Osteocyte (in vitro differentiated cells): ENCODE measurements around the gene ATRAID. TPM values are rescaled to one million over a fixed set of nuclear protein-coding genes. Genes with fewer than 3 reads are reported as not detected.

Experiments
- DNase-seq: peaks from one replicate; pipeline ENCODE4 v3.0.0; 2021; ENCODE audit warnings: mixed read lengths; ENCODE audit not compliant: unreplicated experiment; ENCODE audit errors: extremely low spot score
- H3K27ac Mint-ChIP-seq: one replicate; pipeline ENCODE4 v1.8.0; 2021; ENCODE audit warnings: mild to moderate bottlenecking, mixed read lengths; ENCODE audit not compliant: unreplicated experiment
- H3K27me3 Mint-ChIP-seq: one replicate; pipeline ENCODE4 v1.8.0; 2021; ENCODE audit warnings: mixed read lengths; ENCODE audit not compliant: unreplicated experiment
- H3K36me3 Mint-ChIP-seq: one replicate; pipeline ENCODE4 v1.8.0; 2021; ENCODE audit warnings: mixed read lengths; ENCODE audit not compliant: unreplicated experiment
- H3K4me1 Mint-ChIP-seq: one replicate; pipeline ENCODE4 v1.8.0; 2021; ENCODE audit warnings: mixed read lengths; ENCODE audit not compliant: unreplicated experiment
- H3K4me3 Mint-ChIP-seq: one replicate; pipeline ENCODE4 v1.8.0; 2021; ENCODE audit warnings: mild to moderate bottlenecking, moderate library complexity, mixed read lengths; ENCODE audit not compliant: unreplicated experiment
- H3K9me3 Mint-ChIP-seq: one replicate; pipeline ENCODE4 v1.8.0; 2021; ENCODE audit warnings: mixed read lengths; ENCODE audit not compliant: unreplicated experiment
- long read RNA-seq: library from polyadenylated mRNA; unstranded; transcript quantifications from one replicate; pipeline ENCODE4 v2.0.0, GENCODE V29; 2021
- total RNA-seq: library from RNA; stranded (reverse); gene quantifications from 2 replicates; pipeline ENCODE4 v1.2.1, GENCODE V29; 2021
- TF ChIP-seq, protein P1 (sequence below): fragments of 200-600 bp; sonication (generic); IDR thresholded peaks from 2 replicates; pipeline ENCODE4 v1.5.0; 2021; ENCODE audit warnings: antibody characterized with exemption, mild to moderate bottlenecking, moderate library complexity

Gene ATRAID, protein sequence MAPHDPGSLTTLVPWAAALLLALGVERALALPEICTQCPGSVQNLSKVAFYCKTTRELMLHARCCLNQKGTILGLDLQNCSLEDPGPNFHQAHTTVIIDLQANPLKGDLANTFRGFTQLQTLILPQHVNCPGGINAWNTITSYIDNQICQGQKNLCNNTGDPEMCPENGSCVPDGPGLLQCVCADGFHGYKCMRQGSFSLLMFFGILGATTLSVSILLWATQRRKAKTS
- total RNA-seq = 117 and 125 TPM in 2 replicates
- long read RNA-seq, transcript ATRAID-202 (7 exons, 1,059 nt) = minor isoform, 43 of 132 reads
- long read RNA-seq, transcript ATRAID-201 (7 exons, 1,240 nt) = major isoform, 85 of 132 reads
- long read RNA-seq, partial matches to known transcripts = 3 of 132 reads
- long read RNA-seq, other reads (novel, unspliced or antisense) = 1 of 132 reads

DNA sequence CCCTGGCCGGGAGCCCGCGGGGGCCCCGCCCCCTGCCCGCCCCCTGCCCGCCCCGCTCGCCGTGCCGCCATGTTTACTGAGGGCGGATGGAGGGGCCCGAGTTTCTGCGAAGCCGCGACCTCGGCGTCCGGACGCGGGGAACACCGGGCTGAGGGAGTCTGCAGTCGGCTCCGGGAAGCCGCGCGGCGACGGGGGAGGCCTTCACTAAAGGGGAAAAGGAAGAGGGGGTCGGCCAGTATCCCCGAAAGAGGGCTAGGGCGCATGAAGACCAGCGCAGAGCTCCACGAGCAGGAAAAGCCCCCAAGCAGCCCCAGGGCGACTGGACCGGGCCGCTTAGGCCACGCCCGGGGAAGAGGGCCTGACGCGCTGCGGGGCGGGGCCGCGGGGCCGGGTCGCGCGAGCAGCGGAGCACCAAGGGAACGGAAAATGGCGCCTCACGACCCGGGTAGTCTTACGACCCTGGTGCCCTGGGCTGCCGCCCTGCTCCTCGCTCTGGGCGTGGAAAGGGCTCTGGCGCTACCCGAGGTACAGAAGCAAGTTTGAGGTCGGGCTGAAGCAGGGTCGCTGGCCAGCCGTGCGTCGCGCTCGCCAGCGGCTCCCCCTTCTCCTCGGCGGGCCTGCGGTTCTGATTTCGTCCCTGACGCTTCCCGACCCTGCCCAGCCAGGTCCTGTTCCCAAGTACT is at the start of gene ATRAID, which contains the start of gene SLC5A6:
Gene ATRAID, plus strand, starts transcription at position 99 of the 683 bp plus-strand sequence. Its CDS starts 328 bp downstream, at position 427.
Gene SLC5A6, minus strand, starts transcription at position 326 of the 683 bp plus-strand sequence. CDS start 4,618 bp downstream, outside the sequence.
- H3K36me3 Mint-ChIP-seq = peaks cover 4% of the 10 kb centered on the region
- H3K4me3 Mint-ChIP-seq = peak within 1 kb of the TSS; percentile 95
- no peaks in the 10 kb centered on the region for H3K9me3 Mint-ChIP-seq
- TF ChIP-seq, protein P1, sequence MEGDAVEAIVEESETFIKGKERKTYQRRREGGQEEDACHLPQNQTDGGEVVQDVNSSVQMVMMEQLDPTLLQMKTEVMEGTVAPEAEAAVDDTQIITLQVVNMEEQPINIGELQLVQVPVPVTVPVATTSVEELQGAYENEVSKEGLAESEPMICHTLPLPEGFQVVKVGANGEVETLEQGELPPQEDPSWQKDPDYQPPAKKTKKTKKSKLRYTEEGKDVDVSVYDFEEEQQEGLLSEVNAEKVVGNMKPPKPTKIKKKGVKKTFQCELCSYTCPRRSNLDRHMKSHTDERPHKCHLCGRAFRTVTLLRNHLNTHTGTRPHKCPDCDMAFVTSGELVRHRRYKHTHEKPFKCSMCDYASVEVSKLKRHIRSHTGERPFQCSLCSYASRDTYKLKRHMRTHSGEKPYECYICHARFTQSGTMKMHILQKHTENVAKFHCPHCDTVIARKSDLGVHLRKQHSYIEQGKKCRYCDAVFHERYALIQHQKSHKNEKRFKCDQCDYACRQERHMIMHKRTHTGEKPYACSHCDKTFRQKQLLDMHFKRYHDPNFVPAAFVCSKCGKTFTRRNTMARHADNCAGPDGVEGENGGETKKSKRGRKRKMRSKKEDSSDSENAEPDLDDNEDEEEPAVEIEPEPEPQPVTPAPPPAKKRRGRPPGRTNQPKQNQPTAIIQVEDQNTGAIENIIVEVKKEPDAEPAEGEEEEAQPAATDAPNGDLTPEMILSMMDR = no peak
- H3K27me3 Mint-ChIP-seq = no peaks in the 10 kb centered on the region
- peak within 1 kb of the TSS; percentile 99 for H3K27ac Mint-ChIP-seq
- peaks cover 26% of the 10 kb centered on the region for H3K4me1 Mint-ChIP-seq
- DNase-seq = peak; percentile 97

DNA sequence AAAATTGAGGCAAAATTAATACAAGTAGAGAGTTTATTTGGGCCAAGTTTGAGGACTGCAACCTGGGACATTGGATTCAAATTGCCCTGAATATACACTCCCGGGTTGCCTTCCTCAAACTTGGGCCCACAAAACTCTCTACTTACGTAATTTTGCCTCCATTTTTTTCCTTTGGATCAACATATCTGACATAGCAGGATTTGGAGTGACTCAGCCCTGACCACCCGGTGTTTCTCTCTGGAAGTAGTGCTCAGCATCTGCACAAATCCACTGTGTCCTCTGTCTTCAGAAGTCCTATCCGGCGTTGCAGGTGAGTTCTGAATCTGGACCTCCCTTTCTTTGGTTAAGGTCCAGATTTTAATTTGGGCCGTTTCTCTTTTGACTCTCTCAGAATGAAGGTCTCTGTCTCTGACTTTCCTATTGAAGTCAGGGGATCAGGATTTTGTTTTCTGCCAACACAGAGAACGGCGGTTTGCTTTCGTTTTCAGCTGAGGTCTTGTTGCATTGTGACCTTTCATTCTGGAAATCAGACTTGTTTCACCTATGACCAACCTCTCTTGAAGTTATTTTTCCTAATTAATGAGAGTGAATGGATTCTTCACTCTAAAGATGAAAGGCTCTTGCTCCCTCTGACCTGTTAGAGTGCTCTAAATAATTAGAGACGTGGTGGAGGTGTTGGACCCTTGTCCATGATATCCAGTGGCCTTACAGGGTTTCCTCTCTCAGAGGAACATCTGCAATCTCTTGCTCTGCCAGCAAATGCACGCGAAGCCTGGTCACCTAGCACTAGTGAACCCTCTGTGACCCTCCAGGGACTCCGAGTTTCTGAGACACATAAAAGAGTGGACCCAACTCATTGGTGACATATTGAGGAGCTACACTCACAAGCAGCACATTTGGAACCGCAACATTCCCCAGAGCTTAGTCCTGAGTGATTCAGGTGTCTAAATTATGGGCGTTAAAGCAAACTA is 49.4 kb upstream of the ATRAID start:
- no peaks in the 10 kb centered on the region for H3K36me3 Mint-ChIP-seq
- TF ChIP-seq, protein P1 = no peak
- H3K4me3 Mint-ChIP-seq = no peak overlapping the region
- H3K9me3 Mint-ChIP-seq = no peaks in the 10 kb centered on the region
- no peak for DNase-seq
- H3K27ac Mint-ChIP-seq = no peak overlapping the region
- no peaks in the 10 kb centered on the region for H3K4me1 Mint-ChIP-seq
- H3K27me3 Mint-ChIP-seq = peaks cover 12% of the 10 kb centered on the region

DNA sequence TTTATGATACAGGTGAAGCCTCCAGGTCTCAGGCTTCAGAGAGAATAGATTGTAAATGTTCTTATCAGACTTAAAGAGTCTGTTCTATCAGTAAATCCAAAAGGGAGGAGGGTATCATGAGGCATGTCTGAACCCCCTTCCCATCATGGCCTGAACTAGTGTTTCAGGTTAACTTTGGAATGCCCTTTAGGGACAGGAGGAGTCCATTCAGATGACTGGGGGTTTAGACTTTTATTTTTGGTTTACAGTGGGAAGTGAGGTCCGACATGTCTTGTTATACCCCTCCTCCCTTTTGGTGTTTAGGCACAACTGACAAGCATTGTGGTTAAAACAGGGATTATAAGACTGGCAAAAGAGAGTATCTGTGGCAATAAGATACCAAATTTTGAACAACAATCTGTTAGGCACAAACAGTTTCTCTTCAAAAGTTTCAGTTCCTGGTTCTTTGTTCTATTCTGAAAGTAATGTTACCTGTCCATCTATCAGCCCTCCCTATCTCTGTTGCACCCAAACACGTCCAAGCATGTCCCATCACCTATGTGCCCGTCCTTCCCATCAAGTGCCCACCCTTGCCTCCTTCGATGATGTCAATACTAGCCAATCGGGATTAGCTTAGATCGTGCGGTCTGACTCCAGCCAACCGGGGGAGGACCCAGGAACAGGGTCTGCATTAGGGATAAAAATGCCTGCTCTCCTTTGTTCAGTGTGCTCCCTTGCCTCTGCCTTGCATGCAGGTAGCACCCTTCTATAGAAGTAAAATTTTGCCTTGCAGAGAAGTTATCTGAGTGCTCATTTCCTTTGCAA is 46.7 kb upstream of the ATRAID start:
- no peak for DNase-seq
- H3K27me3 Mint-ChIP-seq = peaks cover 11% of the 10 kb centered on the region
- no peaks in the 10 kb centered on the region for H3K36me3 Mint-ChIP-seq
- H3K9me3 Mint-ChIP-seq = no peaks in the 10 kb centered on the region
- peaks cover 2% of the 10 kb centered on the region for H3K4me1 Mint-ChIP-seq
- H3K27ac Mint-ChIP-seq = no peak overlapping the region
- TF ChIP-seq, protein P1 = no peak
- no peak overlapping the region for H3K4me3 Mint-ChIP-seq

DNA sequence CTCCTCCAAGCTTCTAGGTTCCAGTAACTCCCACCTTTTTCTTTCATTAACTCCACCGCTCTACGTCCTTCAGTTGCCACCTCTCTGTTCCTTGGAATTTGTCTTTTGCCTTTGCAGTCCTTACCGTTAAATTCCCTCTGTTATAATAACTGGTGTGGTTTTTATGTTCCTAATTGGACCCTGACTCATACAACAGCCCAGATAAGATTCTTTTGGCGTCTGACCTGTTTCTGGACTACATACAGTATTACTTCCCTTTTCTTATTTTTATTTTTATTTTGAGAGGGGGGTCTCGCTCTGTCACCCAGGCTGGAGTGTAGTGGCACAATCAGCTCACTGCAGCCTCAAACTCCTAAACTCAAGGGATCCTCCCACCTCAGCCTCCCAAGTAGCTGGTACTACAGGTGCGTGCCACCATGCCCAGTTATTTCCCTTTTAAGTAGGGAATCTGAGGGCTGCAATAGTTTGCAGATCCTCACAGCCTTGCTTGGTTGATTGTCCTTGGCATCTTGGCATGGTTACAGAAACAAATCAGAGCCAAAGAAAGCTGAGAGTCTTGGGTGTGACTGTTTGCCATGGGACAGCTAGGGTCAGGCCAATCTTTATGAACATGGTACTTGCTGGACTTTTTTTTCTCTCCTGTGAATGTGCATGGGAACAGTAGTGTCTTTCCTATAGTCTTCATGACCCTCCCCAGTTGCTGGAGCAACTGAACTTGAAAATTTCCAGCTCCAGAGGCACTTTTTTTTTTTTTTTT is 41.1 kb upstream of the ATRAID start:
- Mint-ChIP-seq H3K4me1 (peaks cover 2% of the 10 kb centered on the region), H3K36me3 (no peaks in the 10 kb centered on the region), H3K4me3 (no peak overlapping the region), H3K9me3 (no peaks in the 10 kb centered on the region), H3K27ac (no peak overlapping the region), H3K27me3 (peaks cover 22% of the 10 kb centered on the region)
- TF ChIP-seq, protein P1 = no peak
- DNase-seq = no peak
